ENCODE results near the gene SCYL1. TPM values are rescaled to one million over a fixed set of nuclear protein-coding genes. Genes with fewer than 3 reads are reported as not detected.

The SCYL1 gene
- total and polyA plus RNA-seq, 2 experiments from 2014 or later = 52.7 to 66.1 TPM

- no peak for TF ChIP-seq ZNF462 (CRISPR knock-in tag; IDR thresholded peaks at IDR 0.05)
- no peak for TF ChIP-seq EZH2phosphoT487 (IDR thresholded peaks at IDR 0.05; ENCODE audit: unreplicated experiment)
These were observed 37.1 kb downstream of the SCYL1 start (continued) for GRCh38 chr11:65562020-65562419.

- Histone ChIP-seq H3K4me3 (no peak overlapping the region), H3K27me3 (ENCODE audit: insufficient read depth) (peaks cover 20% of the 10 kb centered on the region), H3F3A (replicated peaks; ENCODE audit: low read depth) (peaks cover 6% of the 10 kb centered on the region; the same call in 1 of the 2 replicates), H4K20me1 (replicated peaks; ENCODE audit: insufficient read depth) (no peaks in the 10 kb centered on the region), H3K27ac (ENCODE audit: low read depth) (no peak overlapping the region), H3K36me3 (ENCODE audit: insufficient read depth) (no peaks in the 10 kb centered on the region), H3K4me1 (ENCODE audit: insufficient read depth) (peaks cover 28% of the 10 kb centered on the region), H3K4me2 (no peak overlapping the region), H3K79me2 (replicated peaks; ENCODE audit: insufficient read depth) (no peaks in the 10 kb centered on the region), H2AFZ (no peak overlapping the region), H3K9me2 (ENCODE audit: insufficient read depth) (no peaks in the 10 kb centered on the region)
- no peak overlapping the region for H3K27ac Mint-ChIP-seq
- H3K4me1 Mint-ChIP-seq = peaks cover 24% of the 10 kb centered on the region
- H3K9me3 Mint-ChIP-seq = no peaks in the 10 kb centered on the region
- H3K27me3 Mint-ChIP-seq (ENCODE audit: insufficient read depth, low read depth, poor library complexity) = peaks cover 18% of the 10 kb centered on the region
- DNase-seq (ENCODE audit: low spot score) = no peak
- no peak for ATAC-seq
- H3K4me3 Mint-ChIP-seq = no peak overlapping the region
- H3K36me3 Mint-ChIP-seq (ENCODE audit: low read depth) = no peaks in the 10 kb centered on the region
- TF ChIP-seq NANOG (IDR thresholded peaks at IDR 0.05; ENCODE audit: borderline replicate concordance) (no peak), ZNF462 (CRISPR knock-in tag; IDR thresholded peaks at IDR 0.05) (no peak), ETS1 (IDR thresholded peaks at IDR 0.05) (no peak), ZNF114 (CRISPR knock-in tag; IDR thresholded peaks at IDR 0.05) (no peak), CTCF (conservative IDR thresholded peaks at IDR 0.05; ENCODE audit: low read depth in 2 of 2) (no peak), CREB1 (CRISPR knock-in tag; IDR thresholded peaks at IDR 0.05; ENCODE audit: low read depth) (no peak)
These were observed 37.9 kb downstream of the SCYL1 start for GRCh38 chr11:65562788-65563187.
